Measurements from ENCODE around the gene EVA1C.
"Not testable (repeated sequence)": the region's sequence is repeated elsewhere in the genome, so short reads cannot be mapped to it uniquely, and the experiment has no call there.

Gene EVA1C

GRCh38 chr21:32390537-32391224 is 21.8 kb upstream of the EVA1C start:
- not testable (repeated sequence) for DNase-seq

GRCh38 chr21:32391755-32392154 is 20.8 kb upstream of the EVA1C start:
- no peak for DNase-seq

GRCh38 chr21:32392299-32392879 is 20.1 kb upstream of the EVA1C start:
- DNase-seq, result no peak

GRCh38 chr21:32392880-32393676 is 19.4 kb upstream of the EVA1C start, which contains the start of gene URB1:
Gene URB1, minus strand, starts transcription at chr21:32393012. Its CDS starts 102 bp downstream, at chr21:32392910.
- peak; percentile 94 for DNase-seq

- no peak for DNase-seq
These were observed 18.9 kb upstream of the EVA1C start for GRCh38 chr21:32393677-32394001.

GRCh38 chr21:32403201-32403777 is 9.2 kb upstream of the EVA1C start:
- DNase-seq, result peak; percentile 77

- no peak for DNase-seq
These were observed 6.1 kb upstream of the EVA1C start for GRCh38 chr21:32406405-32406804.

GRCh38 chr21:32410291-32410690 is 2.2 kb upstream of the EVA1C start:
- no peak for DNase-seq

- DNase-seq, result no peak
These were observed 1.6 kb upstream of the EVA1C start for GRCh38 chr21:32410916-32411315.

GRCh38 chr21:32411350-32412161 is 950 bp upstream of the EVA1C start:
- DNase-seq, result peak; percentile 64

- no peak for DNase-seq
These were observed 554 bp downstream of the EVA1C start for GRCh38 chr21:32413015-32413504.

- DNase-seq, result no peak
These were observed 1.4 kb downstream of the EVA1C start for GRCh38 chr21:32413697-32414578.

- DNase-seq, result no peak
These were observed 2.3 kb downstream of the EVA1C start for GRCh38 chr21:32414579-32415358.

GRCh38 chr21:32415451-32416398 is 3.2 kb downstream of the EVA1C start:
- no peak for DNase-seq

GRCh38 chr21:32418146-32418545 is 5.6 kb downstream of the EVA1C start:
- no peak for DNase-seq

GRCh38 chr21:32422064-32422463 is 9.6 kb downstream of the EVA1C start:
- DNase-seq, result no peak

GRCh38 chr21:32423320-32424190 is 11.0 kb downstream of the EVA1C start:
- DNase-seq, result no peak

- no peak for DNase-seq
These were observed 11.7 kb downstream of the EVA1C start for GRCh38 chr21:32424191-32424535.

- no peak for DNase-seq
These were observed 12.2 kb downstream of the EVA1C start for GRCh38 chr21:32424674-32425073.
